ENCODE results near the gene SBNO2. TPM values are rescaled to one million over a fixed set of nuclear protein-coding genes. Genes with fewer than 3 reads are reported as not detected.
A peak's percentile ranks its signal among the peaks of the same experiment; 100 is the strongest.

The SBNO2 gene
- total and polyA plus RNA-seq, 2 donors (not counting 3 experiments of a cell fraction or from before 2014, with no cell fraction given) = 31.4 to 65.7 TPM

DNA sequence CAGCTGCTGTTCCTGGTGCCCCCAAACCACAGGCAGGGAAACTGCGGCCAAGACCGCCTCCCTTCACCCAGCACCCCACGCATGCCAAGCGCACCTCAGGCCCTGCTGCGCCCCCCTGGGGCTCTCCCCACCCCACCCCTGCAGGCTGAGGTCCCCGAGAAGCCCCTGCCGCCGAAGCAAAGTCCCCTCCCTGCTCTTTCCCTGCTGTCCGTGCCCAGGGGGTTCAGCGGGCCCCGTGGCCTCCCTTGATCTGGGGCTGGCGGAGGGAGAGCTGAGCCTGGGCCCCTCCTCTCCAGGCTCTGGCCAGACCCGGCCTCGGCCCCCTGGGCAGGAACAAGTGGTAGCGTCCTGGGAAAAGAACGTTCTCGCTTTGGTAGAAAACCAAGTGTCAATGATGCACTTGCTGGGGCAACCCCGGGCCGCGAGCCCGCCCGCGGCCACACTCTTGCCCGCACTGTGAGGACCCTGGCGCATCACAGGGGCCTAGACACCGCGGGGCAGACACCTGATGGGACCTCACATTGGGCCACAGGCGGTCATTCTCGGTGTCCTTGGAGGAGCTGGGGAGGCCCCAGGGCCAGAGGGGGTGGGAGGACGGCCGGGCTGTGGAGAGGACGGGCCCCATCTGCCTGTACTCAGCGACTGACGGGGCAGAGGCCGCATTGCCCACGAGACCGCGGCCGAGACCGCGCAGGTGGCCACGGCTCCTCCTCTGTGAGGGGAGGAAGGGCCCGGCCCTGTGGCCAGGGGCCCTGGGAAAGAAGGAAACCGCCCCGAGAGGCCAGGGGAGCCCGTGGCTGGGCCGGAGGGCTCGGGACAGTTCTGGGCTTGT, 41.3 kb downstream of the SBNO2 start:
- FAIRE-seq = no peak
- peaks cover 19% of the 10 kb centered on the region for H3K4me1 ChIP-seq (ENCODE audit: control insufficient read depth, extremely low read depth, insufficient read depth, low read length)
- peak overlapping the region; percentile 47 for H2AFZ ChIP-seq (ENCODE audit: low read depth, low read length)
- H3K27me3 ChIP-seq (ENCODE audit: control insufficient read depth in 2 of 2, insufficient read depth in 2 of 2, low read length in 2 of 2) = no peaks in the 10 kb centered on the region
- BruUV-seq (replicated peaks) = TSS peak; percentile 47
- peak overlapping the region; percentile 85 for H3K4me2 ChIP-seq (ENCODE audit: insufficient read depth, low read length)
- peak overlapping the region; percentile 92 for H3K27ac ChIP-seq (ENCODE audit: insufficient read depth, low read depth, low read length)
- no peak for DNase-seq (ENCODE audit: low read depth, low spot score)
- H3K9me3 ChIP-seq (replicated peaks; ENCODE audit: control insufficient read depth, insufficient read depth, low read length) = no peaks in the 10 kb centered on the region
- H3K79me2 ChIP-seq (ENCODE audit: control insufficient read depth, insufficient read depth, low read length) = peaks cover 45% of the 10 kb centered on the region
- dilution Hi-C loops (cut with MboI; ENCODE audit: extremely low pct_ligation_motif_present, low sequenced_read_pairs) (no loop called here), intact Hi-C loops (cut with micrococcal nuclease) (no loop called here)
- no peaks in the 10 kb centered on the region for H3K9me1 ChIP-seq (replicated peaks; ENCODE audit: control insufficient read depth, extremely low read depth, insufficient read depth, low read length)
- POLR2A ChIA-PET = no interaction called here
- no peaks in the 10 kb centered on the region for H4K20me1 ChIP-seq (replicated peaks; ENCODE audit: control insufficient read depth, extremely low read depth, insufficient read depth, low read length)
- CTCF ChIA-PET = interaction anchor here (1.1 to 1.4 kb wide), 4 partner anchors 19 to 111 kb away, joined by 3 to 5 read pairs (median 5); no protein-coding TSS in a partner anchor
- peaks cover 0 to 1% of the 10 kb centered on the region in 2 experiments for H3K36me3 ChIP-seq (ENCODE audit: control insufficient read depth in 2 of 2, extremely low read depth in 1 of 2, insufficient read depth in 2 of 2, low read length in 2 of 2)
- H3K4me3 ChIP-seq (replicated peaks in 1 of 3; ENCODE audit: insufficient read depth in 1 of 3, low read depth in 1 of 3, low read length in 3 of 3) = peak overlapping the region; percentile 64 to 81 (median 79)
- H3K9ac ChIP-seq (replicated peaks; ENCODE audit: extremely low read depth, insufficient read depth, low read length) = peak overlapping the region; percentile 96
- TF ChIP-seq GATA2 (IDR thresholded peaks at IDR 0.05; ENCODE audit: insufficient read depth, insufficient read length, low read depth, low read length) (no peak), JUN (IDR thresholded peaks at IDR 0.05; ENCODE audit: borderline replicate concordance, insufficient read depth, insufficient read length, low read depth) (no peak), MYC (IDR thresholded peaks at IDR 0.05; ENCODE audit: low read depth, low read length) (no peak), POLR2A (IDR thresholded peaks at IDR 0.05; ENCODE audit: low read depth, low read length) (no peak)
- TF ChIP-seq, protein P1, sequence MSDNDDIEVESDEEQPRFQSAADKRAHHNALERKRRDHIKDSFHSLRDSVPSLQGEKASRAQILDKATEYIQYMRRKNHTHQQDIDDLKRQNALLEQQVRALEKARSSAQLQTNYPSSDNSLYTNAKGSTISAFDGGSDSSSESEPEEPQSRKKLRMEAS (IDR thresholded peaks at IDR 0.05; ENCODE audit: insufficient read depth, insufficient read length) = no peak
- TF ChIP-seq, protein P2, sequence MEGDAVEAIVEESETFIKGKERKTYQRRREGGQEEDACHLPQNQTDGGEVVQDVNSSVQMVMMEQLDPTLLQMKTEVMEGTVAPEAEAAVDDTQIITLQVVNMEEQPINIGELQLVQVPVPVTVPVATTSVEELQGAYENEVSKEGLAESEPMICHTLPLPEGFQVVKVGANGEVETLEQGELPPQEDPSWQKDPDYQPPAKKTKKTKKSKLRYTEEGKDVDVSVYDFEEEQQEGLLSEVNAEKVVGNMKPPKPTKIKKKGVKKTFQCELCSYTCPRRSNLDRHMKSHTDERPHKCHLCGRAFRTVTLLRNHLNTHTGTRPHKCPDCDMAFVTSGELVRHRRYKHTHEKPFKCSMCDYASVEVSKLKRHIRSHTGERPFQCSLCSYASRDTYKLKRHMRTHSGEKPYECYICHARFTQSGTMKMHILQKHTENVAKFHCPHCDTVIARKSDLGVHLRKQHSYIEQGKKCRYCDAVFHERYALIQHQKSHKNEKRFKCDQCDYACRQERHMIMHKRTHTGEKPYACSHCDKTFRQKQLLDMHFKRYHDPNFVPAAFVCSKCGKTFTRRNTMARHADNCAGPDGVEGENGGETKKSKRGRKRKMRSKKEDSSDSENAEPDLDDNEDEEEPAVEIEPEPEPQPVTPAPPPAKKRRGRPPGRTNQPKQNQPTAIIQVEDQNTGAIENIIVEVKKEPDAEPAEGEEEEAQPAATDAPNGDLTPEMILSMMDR (IDR thresholded peaks at IDR 0.05; ENCODE audit: extremely low read depth in 1 of 2, insufficient read depth in 1 of 2, low read depth in 1 of 2, low read length in 2 of 2) = no peak

All from endothelial cell of umbilical vein (primary cell).